OCI-LY1 (cell line): ENCODE results near the gene FBLN2.

ENCODE experiments used
- H2AFZ ChIP-seq: fragments of 200-600 bp; sonication (generic), shearing (Covaris generic); 2 replicates; pipeline ENCODE4 v1.6.0; 2014; ENCODE audit warnings: antibody characterized with exemption, mild to moderate bottlenecking, low read length
- H3F3A ChIP-seq: fragments of 200-600 bp; sonication (generic), shearing (Covaris generic); 2 replicates; pipeline ENCODE4 v1.6.0; 2014; ENCODE audit warnings: mild to moderate bottlenecking, antibody characterized with exemption, low read length, moderate library complexity; ENCODE audit not compliant: insufficient read depth
- H3K27ac ChIP-seq: fragments of 200-600 bp; sonication (generic); 2 replicates; pipeline ENCODE4 v1.5.1; 2014; ENCODE audit warnings: low read length, mixed run types, mild to moderate bottlenecking, low read depth; ENCODE audit not compliant: poor library complexity, severe bottlenecking
- H3K27me3 ChIP-seq: fragments of 200-600 bp; sonication (generic); 2 replicates; pipeline ENCODE4 v1.6.0; 2014; ENCODE audit warnings: antibody characterized with exemption, mild to moderate bottlenecking, low read length, moderate library complexity; ENCODE audit not compliant: insufficient read depth
- H3K36me3 ChIP-seq: fragments of 200-600 bp; sonication (generic); 2 replicates; pipeline ENCODE4 v1.6.1; 2014; ENCODE audit warnings: mild to moderate bottlenecking, antibody characterized with exemption, low read length, moderate library complexity, mixed read lengths; ENCODE audit not compliant: insufficient read depth
- H3K4me1 ChIP-seq: fragments of 200-600 bp; sonication (generic); 2 replicates; pipeline ENCODE4 v1.5.1; 2014; ENCODE audit warnings: mild to moderate bottlenecking, low read length, moderate library complexity; ENCODE audit not compliant: insufficient read depth, severe bottlenecking
- H3K4me2 ChIP-seq: fragments of 200-600 bp; sonication (generic), shearing (Covaris generic); 2 replicates; pipeline ENCODE4 v1.6.1; 2014; ENCODE audit warnings: low read length
- H3K4me3 ChIP-seq: fragments of 200-600 bp; sonication (generic); 2 replicates; pipeline ENCODE4 v1.5.1; 2014; ENCODE audit warnings: low read length, low read depth, mild to moderate bottlenecking, mixed read lengths; ENCODE audit not compliant: poor library complexity, severe bottlenecking
- H3K79me2 ChIP-seq: fragments of 200-600 bp; shearing (Covaris generic); 2 replicates; pipeline ENCODE4 v1.6.1; 2016; ENCODE audit warnings: mixed run types, low read length, mixed read lengths; ENCODE audit not compliant: insufficient read depth
- H3K9ac ChIP-seq: fragments of 200-600 bp; sonication (generic), shearing (Covaris generic); 2 replicates; pipeline ENCODE4 v1.6.1; 2014; ENCODE audit warnings: mild to moderate bottlenecking, low read length, mixed read lengths
- H3K9me2 ChIP-seq: fragments of 200-600 bp; sonication (generic), shearing (Covaris generic); 2 replicates; pipeline ENCODE4 v1.6.1; 2014; ENCODE audit warnings: low read depth, mild to moderate bottlenecking, low read length, mixed read lengths
- H3K9me3 ChIP-seq: fragments of 200-600 bp; shearing (Covaris generic); 2 replicates; pipeline ENCODE4 v1.6.1; 2014; ENCODE audit warnings: low read length, mixed read lengths
- H4K20me1 ChIP-seq: fragments of 200-600 bp; sonication (generic), shearing (Covaris generic); 2 replicates; pipeline ENCODE4 v1.6.0; 2016; ENCODE audit warnings: mild to moderate bottlenecking, low read length; ENCODE audit not compliant: insufficient read depth
- EZH2 ChIP-seq: fragments of 200-600 bp; sonication (generic), shearing (Covaris generic); IDR thresholded peaks from 2 replicates; pipeline ENCODE4 v1.8.0; 2017; ENCODE audit warnings: borderline replicate concordance, mixed run types, mild to moderate bottlenecking, antibody characterized with exemption, low read length, moderate library complexity, mixed read lengths
- TF ChIP-seq, protein P1 (sequence below): fragments of 200-600 bp; sonication (generic), shearing (Covaris generic); IDR thresholded peaks from 2 replicates; pipeline ENCODE4 v1.5.1; 2017; ENCODE audit warnings: mild to moderate bottlenecking, antibody characterized with exemption, low read length, moderate library complexity, mixed read lengths

Gene FBLN2

GRCh38 chr3:13596426-13597205, 47.7 kb downstream of the FBLN2 start:
- Histone ChIP-seq H4K20me1 (no peaks in the 10 kb centered on the region), H3K4me3 (no peak overlapping the region), H3K27me3 (0 out of 2 replicates have a peak, but pooled peaks cover 3% of the 10 kb centered on the region), H3K9ac (no peak overlapping the region), H3K9me2 (no peaks in the 10 kb centered on the region), H3F3A (no peaks in the 10 kb centered on the region), H3K4me2 (no peak overlapping the region), H3K36me3 (no peaks in the 10 kb centered on the region), H3K27ac (no peak overlapping the region), H2AFZ (no peak overlapping the region), H3K79me2 (no peaks in the 10 kb centered on the region), H3K9me3 (no peaks in the 10 kb centered on the region), H3K4me1 (no peaks in the 10 kb centered on the region)
- TF ChIP-seq EZH2, result no peak
- TF ChIP-seq, protein P1, sequence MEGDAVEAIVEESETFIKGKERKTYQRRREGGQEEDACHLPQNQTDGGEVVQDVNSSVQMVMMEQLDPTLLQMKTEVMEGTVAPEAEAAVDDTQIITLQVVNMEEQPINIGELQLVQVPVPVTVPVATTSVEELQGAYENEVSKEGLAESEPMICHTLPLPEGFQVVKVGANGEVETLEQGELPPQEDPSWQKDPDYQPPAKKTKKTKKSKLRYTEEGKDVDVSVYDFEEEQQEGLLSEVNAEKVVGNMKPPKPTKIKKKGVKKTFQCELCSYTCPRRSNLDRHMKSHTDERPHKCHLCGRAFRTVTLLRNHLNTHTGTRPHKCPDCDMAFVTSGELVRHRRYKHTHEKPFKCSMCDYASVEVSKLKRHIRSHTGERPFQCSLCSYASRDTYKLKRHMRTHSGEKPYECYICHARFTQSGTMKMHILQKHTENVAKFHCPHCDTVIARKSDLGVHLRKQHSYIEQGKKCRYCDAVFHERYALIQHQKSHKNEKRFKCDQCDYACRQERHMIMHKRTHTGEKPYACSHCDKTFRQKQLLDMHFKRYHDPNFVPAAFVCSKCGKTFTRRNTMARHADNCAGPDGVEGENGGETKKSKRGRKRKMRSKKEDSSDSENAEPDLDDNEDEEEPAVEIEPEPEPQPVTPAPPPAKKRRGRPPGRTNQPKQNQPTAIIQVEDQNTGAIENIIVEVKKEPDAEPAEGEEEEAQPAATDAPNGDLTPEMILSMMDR, result no peak

DNA sequence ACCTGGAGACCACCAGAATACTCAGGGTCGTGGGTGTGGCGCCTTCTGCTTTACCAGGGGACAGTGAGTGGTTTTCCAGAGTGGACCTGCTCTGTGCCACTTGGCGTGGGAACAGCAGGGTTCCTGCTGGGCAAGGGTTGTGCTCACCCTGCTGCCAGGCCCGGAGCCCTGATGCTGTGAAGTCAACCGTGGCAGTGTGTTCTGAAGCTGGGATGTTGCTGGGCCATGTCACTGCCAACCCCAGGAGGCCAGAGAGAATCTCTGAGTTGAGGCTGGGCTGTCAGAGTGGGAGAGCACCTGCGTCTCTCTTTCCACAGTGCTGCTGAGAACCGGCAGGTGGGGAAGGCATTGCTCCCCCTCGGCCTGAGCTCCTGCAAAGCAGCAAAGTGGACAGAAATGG, 48.7 kb downstream of the FBLN2 start:
- Histone ChIP-seq H2AFZ (no peak overlapping the region), H3K27ac (no peak overlapping the region), H3K9ac (no peak overlapping the region), H3K27me3 (0 out of 2 replicates have a peak, but pooled peaks cover 3% of the 10 kb centered on the region), H3K9me3 (no peaks in the 10 kb centered on the region), H3K79me2 (no peaks in the 10 kb centered on the region), H3K4me1 (no peaks in the 10 kb centered on the region), H3K9me2 (no peaks in the 10 kb centered on the region), H3K4me2 (no peak overlapping the region), H3K4me3 (no peak overlapping the region), H4K20me1 (no peaks in the 10 kb centered on the region), H3F3A (no peaks in the 10 kb centered on the region), H3K36me3 (no peaks in the 10 kb centered on the region)
- TF ChIP-seq, protein P1, result no peak
- TF ChIP-seq EZH2, result no peak

GRCh38 chr3:13598201-13598600, 49.3 kb downstream of the FBLN2 start:
- H4K20me1 ChIP-seq, result no peaks in the 10 kb centered on the region
- no peaks in the 10 kb centered on the region for H3K79me2 ChIP-seq
- no peaks in the 10 kb centered on the region for H3K4me1 ChIP-seq
- H3K36me3 ChIP-seq, result no peaks in the 10 kb centered on the region
- no peak overlapping the region for H3K9ac ChIP-seq
- no peak overlapping the region for H3K4me3 ChIP-seq
- no peak overlapping the region for H2AFZ ChIP-seq
- H3K9me2 ChIP-seq, result no peaks in the 10 kb centered on the region
- no peaks in the 10 kb centered on the region for H3F3A ChIP-seq
- TF ChIP-seq, protein P1, result no peak
- no peak for TF ChIP-seq EZH2
- no peak overlapping the region for H3K4me2 ChIP-seq
- no peak overlapping the region for H3K27ac ChIP-seq
- 0 out of 2 replicates have a peak, but pooled peaks cover 3% of the 10 kb centered on the region for H3K27me3 ChIP-seq
- H3K9me3 ChIP-seq, result no peaks in the 10 kb centered on the region
